GM10266 (cell line): ENCODE data around the gene ASB10.

Source experiments
- DNase-seq: peaks from one replicate; pipeline ENCODE4 v3.0.0; 2012; ENCODE audit errors: extremely low spot score
- CTCF ChIP-seq: IDR thresholded peaks from 2 replicates; pipeline ENCODE4 v1.5.1; 2012; ENCODE audit warnings: mild to moderate bottlenecking, low read depth; ENCODE audit not compliant: control insufficient read depth, insufficient read depth; ENCODE audit errors: missing control alignments

The ASB10 gene

GRCh38 chr7:151152643-151153513 is 34.2 kb downstream of the ASB10 start:
- no peak for TF ChIP-seq CTCF
- no peak for DNase-seq

- DNase-seq = no peak
Observed at GRCh38 chr7:151150388-151150787, 36.7 kb downstream of the ASB10 start.

GRCh38 chr7:151148319-151149259 is 38.5 kb downstream of the ASB10 start:
- no peak for TF ChIP-seq CTCF
- no peak for DNase-seq

More at GRCh38 chr7:151150388-151150787, 36.7 kb downstream of the ASB10 start:
- no peak for TF ChIP-seq CTCF

- no peak for TF ChIP-seq CTCF
- no peak for DNase-seq
Observed at GRCh38 chr7:151146761-151147160, 40.3 kb downstream of the ASB10 start.

GRCh38 chr7:151144387-151144786 is 42.7 kb downstream of the ASB10 start:
- TF ChIP-seq CTCF = no peak
- no peak for DNase-seq

- no peak for TF ChIP-seq CTCF
- no peak for DNase-seq
Observed at GRCh38 chr7:151143261-151144015, 43.6 kb downstream of the ASB10 start.

GRCh38 chr7:151142686-151143040 is 44.4 kb downstream of the ASB10 start:
- no peak for DNase-seq

More at GRCh38 chr7:151142686-151143040, 44.4 kb downstream of the ASB10 start:
- no peak for TF ChIP-seq CTCF
